IMR-90 (cell line): ENCODE measurements around the gene TRIM47.

Experiments
- BHLHE40 ChIP-seq: fragments of 150-350 bp; IDR thresholded peaks from 2 replicates; pipeline ENCODE4 v1.6.1; 2016; ENCODE audit warnings: mild to moderate bottlenecking, low read depth, low read length
- CEBPB ChIP-seq: IDR thresholded peaks from 2 replicates; pipeline ENCODE4 v1.6.1; 2012; ENCODE audit warnings: low read depth, low read length, improper control_type of control experiment
- CHD1 ChIP-seq: IDR thresholded peaks from 2 replicates; pipeline ENCODE4 v1.6.1; 2012; ENCODE audit warnings: low read depth, low read length, improper control_type of control experiment
- CTCF ChIP-seq: conservative IDR thresholded peaks from 2 replicates; pipeline ENCODE4 v1.5.1; 2012; ENCODE audit warnings: mild to moderate bottlenecking, low read depth, low read length, improper control_type of control experiment
- FOS ChIP-seq: fragments of 150-350 bp; IDR thresholded peaks from 2 replicates; pipeline ENCODE4 v1.6.1; 2016; ENCODE audit warnings: low read depth, low read length
- MAZ ChIP-seq: IDR thresholded peaks from 2 replicates; pipeline ENCODE4 v1.6.1; 2012; ENCODE audit warnings: low read depth, mild to moderate bottlenecking, low read length, improper control_type of control experiment, moderate library complexity, borderline replicate concordance
- MXI1 ChIP-seq: IDR thresholded peaks from 2 replicates; pipeline ENCODE4 v1.6.1; 2012; ENCODE audit warnings: low read depth, mild to moderate bottlenecking, low read length, moderate library complexity, borderline replicate concordance
- POLR2A ChIP-seq: IDR thresholded peaks from 2 replicates; pipeline ENCODE4 v1.6.1; 2012; ENCODE audit warnings: mild to moderate bottlenecking, low read depth, low read length
- RAD21 ChIP-seq: IDR thresholded peaks from 2 replicates; pipeline ENCODE4 v1.6.1; 2012; ENCODE audit warnings: low read length, improper control_type of control experiment
- RCOR1 ChIP-seq: IDR thresholded peaks from 2 replicates; pipeline ENCODE4 v1.6.1; 2012; ENCODE audit warnings: mild to moderate bottlenecking, low read length, improper control_type of control experiment; ENCODE audit not compliant: insufficient replicate concordance
- RFX5 ChIP-seq: IDR thresholded peaks from 2 replicates; pipeline ENCODE4 v1.8.0; 2012; ENCODE audit warnings: low read depth, mild to moderate bottlenecking, low read length, moderate library complexity

- TF ChIP-seq CTCF (no peak), POLR2A (no peak), CEBPB (no peak), RAD21 (no peak), CHD1 (no peak), FOS (no peak), BHLHE40 (no peak), RFX5 (no peak), MAZ (no peak), RCOR1 (no peak), MXI1 (no peak)
These were observed 3.5 kb upstream of the TRIM47 start for GRCh38 chr17:75881678-75882454.
